GM12878 (cell line): ENCODE results near the gene KLRG1. TPM values are rescaled to one million over a fixed set of nuclear protein-coding genes. Genes with fewer than 3 reads are reported as not detected.

Experiments used
- ATAC-seq: fragments of 200-7000 bp; cut with Tn5 transposase; 3 replicates; pipeline ENCODE4 v1.9.1; 2020; ENCODE audit warnings: mild to moderate bottlenecking, moderate library complexity
- BruUV-seq: library from RNA; stranded (reverse); fragments of 400-500 nt; replicated peaks from 2 replicates; lab custom pipeline; 2021; lab: Mats Ljungman, UMichigan
- CTCF ChIA-PET: fragments of 300-600 bp; sonication (Branson Sonifier 250); formaldehyde crosslinking; extraction: SDS; loops from one replicate; lab custom pipeline; 2021; ENCODE audit warnings: inconsistent platforms; lab: Yijun Ruan, JAX
- POLR2A ChIA-PET: fragments of 350-600 bp; formaldehyde crosslinking; extraction: SDS; loops from one replicate; lab custom pipeline; 2021; ENCODE audit warnings: inconsistent platforms; lab: Charles Lee
- RAD21 ChIA-PET: fragments of 300-600 bp; sonication (Branson Sonifier 250); formaldehyde crosslinking; loops from one replicate; lab custom pipeline; 2023; ENCODE audit warnings: antibody characterized with exemption; ENCODE audit not compliant: unreplicated experiment; lab: Charles Lee
- SMC1A ChIA-PET: fragments of 300-600 bp; sonication (Branson Sonifier 250); formaldehyde crosslinking; loops from one replicate; lab custom pipeline; 2023; ENCODE audit not compliant: unreplicated experiment, uncharacterized antibody; lab: Charles Lee
- DNase-seq: peaks from one replicate; pipeline ENCODE4 v3.0.0-alpha.2; 2011; ENCODE audit warnings: low read depth, low spot score
- FAIRE-seq: peaks from 3 replicates; lab custom pipeline; 2011; peaks lifted over from hg19 to GRCh38; lab: Jason Lieb, UNC
- H2AFZ ChIP-seq: 2 replicates; pipeline ENCODE4 v1.6.0; 2011; ENCODE audit warnings: low read depth, low read length, control low read depth; ENCODE audit not compliant: control insufficient read depth
- H3K27ac ChIP-seq: 2 replicates; pipeline ENCODE4 v1.5.1; 2011; ENCODE audit warnings: control low read depth; ENCODE audit not compliant: control insufficient read depth, insufficient read depth
- H3K27me3 ChIP-seq, 2 experiments: replicated peaks in 1 of 2; 2 replicates each; pipeline versions ENCODE4 v1.6.0 to v1.6.1; 2011; ENCODE audit warnings: low read length in 1 of 2; ENCODE audit not compliant: control insufficient read depth in 2 of 2, insufficient read depth in 2 of 2
- H3K36me3 ChIP-seq, 2 experiments: 2 replicates each; pipeline ENCODE4 v1.5.1; 2011; ENCODE audit warnings: low read length in 1 of 2; ENCODE audit not compliant: control insufficient read depth in 2 of 2, insufficient read depth in 2 of 2
- H3K4me1 ChIP-seq: 2 replicates; pipeline ENCODE4 v1.6.1; 2011; ENCODE audit warnings: mild to moderate bottlenecking, low read length, moderate library complexity, mixed read lengths; ENCODE audit not compliant: control insufficient read depth, insufficient read depth
- H3K4me2 ChIP-seq: 2 replicates; pipeline ENCODE4 v1.6.0; 2011; ENCODE audit warnings: control low read depth; ENCODE audit not compliant: control insufficient read depth, insufficient read depth
- H3K4me3 ChIP-seq: fragments of 200-600 bp; sonication (generic); 2 replicates; pipeline ENCODE4 v1.5.1; 2016
- H3K79me2 ChIP-seq: 2 replicates; pipeline ENCODE4 v1.6.0; 2011; ENCODE audit warnings: low read length; ENCODE audit not compliant: control insufficient read depth, insufficient read depth
- H3K9ac ChIP-seq: 2 replicates; pipeline ENCODE4 v1.8.0; 2011; ENCODE audit warnings: low read length, control low read depth, mixed read lengths; ENCODE audit not compliant: control insufficient read depth, insufficient read depth
- H3K9me3 ChIP-seq: replicated peaks from 3 replicates; pipeline ENCODE4 v1.5.1; 2011; ENCODE audit warnings: mild to moderate bottlenecking, low read length; ENCODE audit not compliant: control insufficient read depth, insufficient read depth
- H4K20me1 ChIP-seq: 2 replicates; pipeline ENCODE4 v1.6.0; 2011; ENCODE audit not compliant: control insufficient read depth, insufficient read depth
- ASH2L ChIP-seq: fragments of 300-600, 200-600 bp; sonication (generic); IDR thresholded peaks from 2 replicates; pipeline ENCODE4 v1.6.1; 2017; ENCODE audit warnings: low read depth, mild to moderate bottlenecking, borderline replicate concordance
- CBFB ChIP-seq: IDR thresholded peaks from 2 replicates; pipeline ENCODE4 v1.6.1; 2016; ENCODE audit warnings: antibody characterized with exemption, low read depth
- CBX5 ChIP-seq: sonication (generic); IDR thresholded peaks from 2 replicates; pipeline ENCODE4 v1.6.1; 2016; ENCODE audit warnings: low read depth, moderate library complexity, mild to moderate bottlenecking, inconsistent platforms
- FOS ChIP-seq: IDR thresholded peaks from 3 replicates; pipeline ENCODE4 v1.6.1; 2011; ENCODE audit warnings: borderline replicate concordance; ENCODE audit not compliant: insufficient read length; ENCODE audit errors: extremely low read depth
- MEF2A ChIP-seq: IDR thresholded peaks from 2 replicates; pipeline ENCODE4 v1.6.1; 2011; ENCODE audit warnings: low read depth, mild to moderate bottlenecking, low read length, moderate library complexity; ENCODE audit not compliant: insufficient read depth
- RUNX3 ChIP-seq: IDR thresholded peaks from 2 replicates; pipeline ENCODE4 v1.6.1; 2012; ENCODE audit warnings: low read length, inconsistent platforms
- SRF ChIP-seq, 2 experiments: IDR thresholded peaks; 2 replicates each; pipeline ENCODE4 v1.6.1; 2011; ENCODE audit warnings: low read depth in 2 of 2, low read length in 2 of 2, mild to moderate bottlenecking in 1 of 2, moderate library complexity in 1 of 2
- TAF1 ChIP-seq: IDR thresholded peaks from 2 replicates; pipeline ENCODE4 v1.6.1; 2011; ENCODE audit warnings: mild to moderate bottlenecking, low read depth, low read length, borderline replicate concordance
- ZBTB33 ChIP-seq: fragments of 450-650 bp; IDR thresholded peaks from 2 replicates; pipeline ENCODE4 v1.6.1; 2017; ENCODE audit warnings: mild to moderate bottlenecking
- ZNF687 ChIP-seq: fragments of 450-650 bp; IDR thresholded peaks from 2 replicates; pipeline ENCODE4 v1.6.1; 2017; ENCODE audit warnings: mild to moderate bottlenecking, moderate library complexity
- ZZZ3 ChIP-seq: IDR thresholded peaks from 2 replicates; pipeline ENCODE4 v1.6.1; 2011; ENCODE audit warnings: low read depth; ENCODE audit not compliant: control insufficient read depth, insufficient read length
- WGBS: methylation state at CpG from one replicate; pipeline ENCODE4 v1.1.6; 2016; ENCODE audit warnings: low lambda C conversion rate; ENCODE audit not compliant: insufficient replicate concordance, insufficient coverage; ENCODE audit errors: missing lambda C conversion rate; 5-methylcytosine and 5-hydroxymethylcytosine counted together
- in situ Hi-C: fragments of 300-500 bp; cut with MboI; formaldehyde crosslinking; loops from 9 replicates; pipeline ENCODE4 v1.14.3; 2018; ENCODE audit warnings: mixed read lengths
- intact Hi-C: fragments of 100-400 bp; cut with micrococcal nuclease; formaldehyde crosslinking; loops from one replicate; pipeline ENCODE4 v1.14.2; 2022; ENCODE audit not compliant: unreplicated experiment
- polyA plus RNA-seq, 11 experiments: library from polyadenylated mRNA; depleted of rRNA in 4 of 11; unstranded in 6 of 11; stranded (reverse) in 5 of 11; fragments of >200 nt; fragmentation: Nextera tagmentation in 4 of 11; fragmentation: Illumina TruSeq in 1 of 11; extraction: Ambion mirVana in 4 of 11; extraction: Trizol in 1 of 11; gene quantifications; 1 replicate in 1 of 11; 2 replicates in 10 of 11; pipeline versions ENCODE4 v1.2.1 to v1.2.3, GENCODE V29; 2011 to 2016; ENCODE audit warnings: inconsistent platforms in 2 of 11, missing spikeins in 2 of 11, low read depth in 1 of 11
- total RNA-seq, 4 experiments: library from RNA; depleted of rRNA in 3 of 4; stranded (reverse); fragments of >200 nt in 3 of 4; fragmentation: Illumina TruSeq in 1 of 4; extraction: Trizol in 1 of 4; gene quantifications; 2 replicates each; pipeline versions ENCODE4 v1.2.1 to v1.2.3, GENCODE V29; 2013 to 2021

KLRG1 gene
- total and polyA plus RNA-seq, 10 of the 15 experiments (the other 5 are each of a cell fraction or from before 2014, with no cell fraction given): 2.3 to 6.5 (median 3.9) TPM

GRCh38 chr12:9002335-9002734 lies 13.0 kb downstream of the KLRG1 start:
- Histone ChIP-seq H3K4me2 (no peak overlapping the region), H2AFZ (no peak overlapping the region), H4K20me1 (no peaks in the 10 kb centered on the region), H3K4me3 (no peak overlapping the region), H3K27me3 (no peaks in the 10 kb centered on the region), H3K27ac (no peak overlapping the region), H3K36me3 (no peaks in the 10 kb centered on the region), H3K9ac (no peak overlapping the region), H3K79me2 (no peaks in the 10 kb centered on the region), H3K9me3 (no peaks in the 10 kb centered on the region), H3K4me1 (peaks cover 3% of the 10 kb centered on the region; the same call in 1 of the 2 replicates)
- in situ Hi-C loops (no loop called here), intact Hi-C loops (no loop called here)
- RAD21 ChIA-PET: no interaction called here
- SMC1A ChIA-PET: no interaction called here
- no TSS peak for BruUV-seq
- POLR2A ChIA-PET: no interaction called here
- DNase-seq (no peak), ATAC-seq (no peak), FAIRE-seq (no peak)
- TF ChIP-seq ASH2L (no peak), MEF2A (no peak), RUNX3 (no peak), ZBTB33 (no peak)
- CTCF ChIA-PET: no interaction called here

GRCh38 chr12:9022592-9022991 lies 33.2 kb downstream of the KLRG1 start:
- in situ Hi-C loops: no loop called here
- BruUV-seq: no TSS peak
- WGBS: 17% methylated on average over 2 of the region's 2 CpGs
- no peak for TF ChIP-seq CBX5
- no peak for TF ChIP-seq TAF1
- TF ChIP-seq FOS: no peak
- TF ChIP-seq ZZZ3: no peak
- TF ChIP-seq CBFB: no peak
- no peak for TF ChIP-seq ZNF687
- TF ChIP-seq SRF (IDR thresholded peaks at IDR 0.05; ENCODE audit: low read depth in 2 of 2, low read length in 2 of 2): no peak

More at GRCh38 chr12:9022592-9022991, 33.2 kb downstream of the KLRG1 start:
- Histone ChIP-seq H3K36me3 (no peaks in the 10 kb centered on the region), H4K20me1 (no peaks in the 10 kb centered on the region), H3K27me3 (no peaks in the 10 kb centered on the region), H3K9me3 (no peaks in the 10 kb centered on the region; the same call in 2 of the 3 replicates), H3K4me3 (no peak overlapping the region), H3K4me1 (no peaks in the 10 kb centered on the region), H3K79me2 (no peaks in the 10 kb centered on the region), H3K27ac (no peak overlapping the region), H3K9ac (no peak overlapping the region), H3K4me2 (no peak overlapping the region), H2AFZ (no peak overlapping the region)
- FAIRE-seq (no peak), DNase-seq (no peak), ATAC-seq (no peak)
- POLR2A ChIA-PET: no interaction called here
- SMC1A ChIA-PET: interaction anchor here (0.8 to 1.2 kb wide), 2 partner anchors 27 to 1520 kb away, joined by 3 to 5 read pairs; no protein-coding TSS in a partner anchor
- intact Hi-C loops: no loop called here
- CTCF ChIA-PET: no interaction called here
- RAD21 ChIA-PET: no interaction called here
